Right lung (tissue), 5 donors: ENCODE measurements around the gene HGS. TPM values are rescaled to one million over a fixed set of nuclear protein-coding genes. Genes with fewer than 3 reads are reported as not detected.
A peak's percentile ranks its signal among the peaks of the same experiment; 100 is the strongest.

Experiments used
- DNase-seq, 2 donors: peaks; one replicate each; pipeline ENCODE4 v3.0.0-alpha.2; 2013
- polyA plus RNA-seq, 5 donors: library from polyadenylated mRNA; unstranded; fragments of 120-200 nt; gene quantifications; one replicate each; pipeline versions ENCODE4 v1.2.1 to v1.2.3, GENCODE V29; 2013; ENCODE audit warnings: inconsistent platforms in 1 of 5, low replicate concordance in 1 of 5; ENCODE audit not compliant: insufficient read length in 5 of 5, insufficient read depth in 1 of 5

HGS gene
- polyA plus RNA-seq, 5 donors, result 76.4 to 92.3 (median 82.1) TPM

- DNase-seq, result peak; percentile 86 to 88
Observed at GRCh38 chr17:81702934-81703746, 19.3 kb downstream of the HGS start, which contains the start of gene MRPL12. TSS of gene MRPL12 (plus strand) at chr17:81703367. CDS start at chr17:81703502, 135 bp downstream.

- no peak for DNase-seq
Observed at GRCh38 chr17:81703747-81704654, 20.2 kb downstream of the HGS start.

- DNase-seq, result no peak
Observed at GRCh38 chr17:81705518-81706231, 21.9 kb downstream of the HGS start.

- DNase-seq, result no peak
Observed at GRCh38 chr17:81706232-81706611, 22.4 kb downstream of the HGS start.

- DNase-seq, result no peak
Observed at GRCh38 chr17:81706757-81707624, 23.2 kb downstream of the HGS start.

- no peak for DNase-seq
Observed at GRCh38 chr17:81707725-81708646, 24.2 kb downstream of the HGS start.

GRCh38 chr17:81708739-81709185 lies 25.0 kb downstream of the HGS start:
- no peak for DNase-seq

GRCh38 chr17:81710514-81711308 lies 26.9 kb downstream of the HGS start:
- DNase-seq, result no peak

GRCh38 chr17:81711814-81712467 lies 28.1 kb downstream of the HGS start, which contains the start of gene SLC25A10:
TSS of gene SLC25A10 (plus strand) at chr17:81712284. CDS start at chr17:81712427, 143 bp downstream.
- peak; percentile 68 to 70 for DNase-seq

GRCh38 chr17:81712468-81713003 lies 28.7 kb downstream of the HGS start:
- no peak for DNase-seq

GRCh38 chr17:81713004-81713555 lies 29.3 kb downstream of the HGS start:
- no peak for DNase-seq

- no peak for DNase-seq
Observed at GRCh38 chr17:81713556-81714411, 30.0 kb downstream of the HGS start.

GRCh38 chr17:81714412-81715106 lies 30.7 kb downstream of the HGS start:
- DNase-seq, result no peak

- DNase-seq, result no peak
Observed at GRCh38 chr17:81715107-81715871, 31.5 kb downstream of the HGS start.
